GM18507 (cell line): ENCODE results near the gene CACNA1F.
A peak's percentile ranks its signal among the peaks of the same experiment; 100 is the strongest.
"Not testable (repeated sequence)": the region's sequence is repeated elsewhere in the genome, so short reads cannot be mapped to it uniquely, and the experiment has no call there.

Source experiments
- DNase-seq: peaks from one replicate; pipeline ENCODE4 v3.0.0; 2011; ENCODE audit warnings: low read depth; ENCODE audit not compliant: insufficient read length; ENCODE audit errors: extremely low spot score
- FAIRE-seq: peaks from 2 replicates; lab custom pipeline; 2011; peaks lifted over from hg19 to GRCh38; lab: Jason Lieb, UNC

The CACNA1F gene

DNA sequence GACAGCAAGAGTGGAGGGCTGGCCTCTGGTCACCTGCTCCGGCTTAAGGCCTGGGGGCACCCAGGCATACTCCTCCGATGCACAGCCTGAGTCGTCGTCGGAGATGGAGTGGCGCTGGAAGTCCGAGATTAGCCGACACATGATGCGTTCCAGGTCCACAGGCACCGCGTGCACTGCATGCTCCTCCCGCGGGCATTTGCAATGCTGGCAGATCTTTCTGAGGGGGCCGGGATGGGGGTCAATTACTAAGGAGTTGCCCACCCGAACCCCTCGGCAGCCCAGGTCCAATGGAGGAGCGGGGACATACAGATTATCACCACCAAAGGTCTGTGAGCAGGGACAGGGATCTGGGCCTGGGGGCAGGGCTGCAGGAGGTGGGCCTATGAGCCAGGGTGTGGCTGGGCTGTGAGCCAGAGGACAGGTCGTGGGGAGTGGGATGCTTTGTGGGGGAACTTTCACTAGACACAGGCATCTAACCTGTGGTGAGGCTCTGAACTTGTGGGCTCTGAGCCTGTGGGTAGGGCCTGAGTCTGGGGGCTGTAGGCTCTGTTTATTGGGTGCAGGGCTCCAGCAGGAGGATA is 49.3 kb downstream of the CACNA1F start:
- FAIRE-seq, result no peak

DNA sequence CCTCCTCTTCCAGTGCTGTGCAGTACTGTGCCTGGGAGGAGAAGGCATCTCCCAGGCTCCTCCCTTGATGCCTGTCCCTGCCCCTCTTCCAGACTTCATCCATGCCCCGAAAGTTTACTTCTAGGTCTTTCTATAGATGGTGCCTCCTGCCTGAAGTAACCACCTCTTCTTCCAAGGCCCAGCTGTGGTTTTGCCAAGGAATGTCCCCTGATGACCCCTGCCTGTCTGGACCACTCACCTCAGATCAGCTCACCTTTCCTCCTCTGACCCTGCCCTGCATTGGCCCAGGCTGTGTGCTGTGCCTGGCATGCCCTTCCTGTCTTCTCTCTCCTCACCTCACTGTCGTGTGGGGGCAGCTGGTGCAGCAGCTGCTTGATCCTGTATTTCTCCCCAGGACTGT is 53.8 kb downstream of the CACNA1F start:
- FAIRE-seq (no peak), DNase-seq (no peak)

More for the DNA sequence above, 49.3 kb downstream of the CACNA1F start:
- no peak for DNase-seq

DNA sequence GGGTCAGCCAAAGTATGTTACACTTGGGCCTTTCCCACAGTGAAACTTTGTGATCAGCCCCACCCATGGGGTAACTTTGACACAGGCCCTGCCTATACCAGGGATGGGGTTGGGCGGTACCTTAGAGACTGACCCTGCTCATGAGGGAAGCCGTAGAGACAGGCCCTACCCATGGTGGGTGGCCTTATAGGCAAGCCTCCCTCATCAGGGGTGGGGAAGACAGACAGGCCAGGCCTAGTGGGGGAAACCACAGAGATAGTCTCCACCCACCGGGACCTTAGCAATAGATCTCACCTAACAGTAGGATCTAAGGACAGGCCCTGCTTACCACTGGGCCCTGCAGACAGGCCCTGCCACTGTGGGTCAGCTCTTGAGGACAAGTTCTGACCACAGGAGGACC is 54.6 kb downstream of the CACNA1F start:
- FAIRE-seq (no peak), DNase-seq (no peak)

DNA sequence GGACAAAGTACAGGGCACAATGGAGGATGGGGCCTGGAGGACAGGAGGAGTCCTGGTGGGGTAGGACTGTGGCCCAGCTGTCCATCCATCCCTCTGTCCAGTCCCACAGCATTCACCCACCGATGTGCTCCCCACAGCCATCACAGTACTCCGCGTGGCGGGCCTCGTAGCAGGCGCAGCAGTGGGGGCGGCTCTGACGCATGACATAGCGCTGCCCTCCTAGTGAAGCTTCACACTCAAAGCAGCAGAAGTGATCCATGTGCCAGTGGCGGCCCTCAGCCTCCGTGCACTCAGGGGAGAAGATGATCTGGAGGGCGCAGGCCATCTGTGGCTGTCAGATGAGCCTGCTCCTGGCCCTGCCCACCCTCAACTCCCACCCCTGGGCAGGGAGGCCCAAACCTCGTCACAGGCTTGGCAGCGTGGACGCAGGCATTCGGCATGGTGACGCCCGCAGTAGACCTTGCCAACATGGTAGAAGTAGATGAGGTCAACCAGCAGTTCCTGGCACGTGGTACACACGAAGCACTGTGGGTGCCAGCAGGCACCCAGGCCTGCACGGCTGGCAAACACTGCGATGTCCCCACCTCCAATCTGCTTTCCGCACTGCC is 55.2 kb downstream of the CACNA1F start:
- no peak for DNase-seq
- FAIRE-seq, result no peak

DNA sequence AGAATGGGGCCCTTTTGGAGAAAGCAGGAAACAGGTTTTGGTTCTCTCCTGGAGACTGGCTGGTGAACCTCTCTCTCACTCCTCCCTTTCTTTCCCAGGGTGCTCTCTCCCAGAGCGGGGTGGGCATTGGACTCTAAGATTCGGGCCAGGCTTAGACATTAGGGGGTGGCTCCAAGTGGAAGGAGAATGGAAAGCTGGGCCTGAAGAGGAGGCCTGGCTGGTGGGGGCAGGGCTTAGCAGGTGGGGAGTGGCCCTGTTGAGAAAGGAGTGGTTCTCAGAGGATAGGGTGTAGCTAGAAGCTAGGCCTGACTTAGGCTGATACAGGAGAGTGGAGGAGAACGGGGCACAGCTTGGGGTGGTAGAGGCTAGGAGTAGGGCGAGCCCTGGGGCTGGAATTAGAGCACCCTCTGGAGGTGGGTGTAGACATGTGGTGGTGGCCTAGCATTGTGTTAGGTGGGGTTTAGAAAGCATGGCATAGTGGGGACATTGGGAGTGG is 55.8 kb downstream of the CACNA1F start:
- FAIRE-seq, result no peak
- no peak for DNase-seq

- FAIRE-seq (no peak), DNase-seq (no peak)
Measured at GRCh38 chrX:49176421-49177326, 56.5 kb downstream of the CACNA1F start.

DNA sequence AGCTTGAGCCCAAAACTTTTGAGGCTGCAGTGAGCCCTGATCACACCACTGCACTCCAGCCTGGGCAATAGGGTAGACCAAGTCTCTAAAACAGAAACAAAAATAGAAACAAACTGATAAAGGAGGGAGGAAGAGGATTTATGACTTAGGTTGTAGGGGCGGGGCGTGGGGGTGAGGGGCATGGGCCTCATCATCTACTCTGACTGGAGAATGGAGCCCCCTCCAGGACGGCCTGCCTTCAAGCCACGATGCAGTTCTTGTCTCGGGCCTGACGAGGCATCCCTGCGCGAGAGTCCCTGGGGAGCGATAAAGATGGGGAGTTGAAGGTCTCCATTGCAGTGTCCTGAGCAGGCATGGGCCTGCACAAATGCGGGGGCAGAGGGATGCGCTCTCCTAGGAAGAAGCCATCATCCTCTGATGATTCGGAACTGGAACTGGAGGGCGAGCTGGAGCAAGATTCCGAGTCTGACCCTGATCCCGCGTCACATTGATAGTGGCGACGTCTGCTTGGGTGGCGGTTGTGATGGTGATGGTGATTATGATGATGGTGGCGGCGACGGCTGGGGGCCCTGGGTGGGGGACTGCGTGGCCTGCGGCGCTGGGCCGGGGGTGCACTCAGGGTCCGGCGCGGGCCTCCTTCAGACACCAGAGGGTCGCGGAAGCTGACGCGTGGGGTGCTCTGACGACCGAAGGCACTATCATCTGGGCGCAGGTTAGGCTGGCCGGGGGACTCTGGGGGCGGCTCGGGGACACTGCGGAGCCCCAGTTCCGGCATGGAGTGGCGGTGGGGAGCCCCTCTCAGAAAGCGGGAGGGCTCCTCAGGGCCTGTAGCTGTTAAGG is 57.5 kb downstream of the CACNA1F start:
- FAIRE-seq, result no peak
- DNase-seq, result no peak

DNA sequence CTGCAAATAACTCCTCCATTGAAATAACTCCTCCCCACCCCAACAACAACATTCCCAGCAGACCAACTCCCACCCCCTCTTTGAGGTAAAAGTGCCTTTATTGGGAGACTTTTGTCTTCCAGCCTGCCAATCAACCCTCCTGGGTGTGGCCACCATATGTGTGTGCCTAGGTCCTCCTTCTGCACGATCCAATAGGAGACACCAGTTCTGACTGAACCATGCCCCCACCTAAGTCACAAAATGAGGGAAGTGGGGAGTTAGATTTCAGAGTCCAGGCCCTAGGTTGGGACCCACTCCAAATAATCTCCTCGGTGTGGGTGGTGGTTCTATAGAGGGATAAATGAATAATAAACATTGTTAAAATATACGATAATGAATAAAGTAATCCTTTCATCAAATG is 58.4 kb downstream of the CACNA1F start:
- FAIRE-seq, result no peak
- DNase-seq, result no peak

GRCh38 chrX:49173544-49173943 is 59.6 kb downstream of the CACNA1F start:
- peak; percentile 38 for FAIRE-seq
- DNase-seq, result not testable (repeated sequence)

DNA sequence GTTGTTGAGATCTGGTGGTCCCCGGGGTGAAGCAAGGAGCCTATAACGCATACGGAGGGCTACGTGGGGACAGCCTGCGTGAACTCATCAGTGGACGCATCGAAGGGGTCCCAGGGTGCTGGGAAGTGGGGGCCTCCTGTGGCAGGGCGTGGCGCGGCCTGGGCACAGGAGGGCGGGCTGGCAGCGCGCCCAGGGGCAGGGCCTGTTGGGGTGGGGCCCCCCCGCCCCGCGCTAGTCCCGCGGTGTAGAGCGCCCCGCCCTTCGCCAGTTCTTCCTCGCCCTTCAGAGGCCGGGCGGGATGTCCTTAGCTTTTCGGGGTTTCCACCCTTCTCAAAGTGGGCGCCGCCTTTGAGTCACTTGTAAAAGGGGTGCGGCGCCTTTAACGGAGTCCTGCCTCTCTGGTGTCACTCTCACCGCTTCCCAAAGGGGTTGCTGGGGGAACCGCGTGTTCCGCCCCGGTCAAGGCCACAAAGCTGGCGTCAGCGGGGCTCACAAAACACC is 60.8 kb downstream of the CACNA1F start:
- FAIRE-seq, result peak; percentile 97
- DNase-seq, result no peak

- DNase-seq (no peak), FAIRE-seq (peak; percentile 93)
Measured at GRCh38 chrX:49171752-49172279, 61.3 kb downstream of the CACNA1F start, which contains the start of gene PLP2. Gene PLP2, plus strand, starts transcription at chrX:49171898. Its CDS starts 103 bp downstream, at chrX:49172001.

GRCh38 chrX:49167740-49168108 is 65.4 kb downstream of the CACNA1F start:
- FAIRE-seq, result no peak
- DNase-seq, result no peak

DNA sequence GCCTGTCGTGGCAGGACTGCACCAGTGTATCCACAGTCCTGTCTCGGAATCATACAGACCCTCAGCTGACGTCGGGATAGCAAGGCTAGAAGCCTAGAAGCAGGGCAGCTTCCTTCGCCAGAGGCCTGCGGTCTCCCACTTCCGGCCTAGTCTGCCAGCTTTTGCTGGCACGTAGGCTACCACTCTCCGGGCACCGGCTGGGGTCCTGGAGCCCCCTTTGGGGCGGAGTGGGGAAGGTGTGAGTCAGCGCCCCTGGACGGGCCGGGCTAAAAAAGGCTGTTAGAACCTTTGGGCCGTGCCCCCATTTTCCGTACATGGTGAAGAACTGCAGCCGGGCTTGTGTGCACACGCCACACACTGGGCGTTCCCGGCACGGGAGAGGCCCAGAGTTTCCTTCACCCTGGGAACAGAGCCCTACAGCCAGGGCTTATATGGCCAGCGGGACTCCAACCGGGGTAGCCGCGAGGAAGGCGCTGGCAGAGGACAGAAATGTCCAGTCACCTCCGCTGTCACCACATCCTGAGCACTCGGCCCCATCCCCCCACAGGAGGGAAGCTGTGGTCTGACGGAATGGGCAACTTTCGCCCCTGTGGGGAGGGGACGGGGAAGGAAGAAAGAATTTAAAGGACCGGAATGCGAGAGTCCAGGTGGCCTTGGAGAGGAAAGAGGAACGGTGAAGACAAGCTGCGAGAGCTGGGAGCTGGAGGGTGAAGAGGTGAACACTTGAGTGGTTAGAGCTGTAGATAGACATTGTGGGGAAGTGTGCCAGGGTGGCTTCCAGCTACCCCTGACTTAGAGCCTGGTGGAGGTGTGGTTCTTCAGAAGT is 66.0 kb downstream of the CACNA1F start:
- DNase-seq (no peak), FAIRE-seq (peak; percentile 91)

DNA sequence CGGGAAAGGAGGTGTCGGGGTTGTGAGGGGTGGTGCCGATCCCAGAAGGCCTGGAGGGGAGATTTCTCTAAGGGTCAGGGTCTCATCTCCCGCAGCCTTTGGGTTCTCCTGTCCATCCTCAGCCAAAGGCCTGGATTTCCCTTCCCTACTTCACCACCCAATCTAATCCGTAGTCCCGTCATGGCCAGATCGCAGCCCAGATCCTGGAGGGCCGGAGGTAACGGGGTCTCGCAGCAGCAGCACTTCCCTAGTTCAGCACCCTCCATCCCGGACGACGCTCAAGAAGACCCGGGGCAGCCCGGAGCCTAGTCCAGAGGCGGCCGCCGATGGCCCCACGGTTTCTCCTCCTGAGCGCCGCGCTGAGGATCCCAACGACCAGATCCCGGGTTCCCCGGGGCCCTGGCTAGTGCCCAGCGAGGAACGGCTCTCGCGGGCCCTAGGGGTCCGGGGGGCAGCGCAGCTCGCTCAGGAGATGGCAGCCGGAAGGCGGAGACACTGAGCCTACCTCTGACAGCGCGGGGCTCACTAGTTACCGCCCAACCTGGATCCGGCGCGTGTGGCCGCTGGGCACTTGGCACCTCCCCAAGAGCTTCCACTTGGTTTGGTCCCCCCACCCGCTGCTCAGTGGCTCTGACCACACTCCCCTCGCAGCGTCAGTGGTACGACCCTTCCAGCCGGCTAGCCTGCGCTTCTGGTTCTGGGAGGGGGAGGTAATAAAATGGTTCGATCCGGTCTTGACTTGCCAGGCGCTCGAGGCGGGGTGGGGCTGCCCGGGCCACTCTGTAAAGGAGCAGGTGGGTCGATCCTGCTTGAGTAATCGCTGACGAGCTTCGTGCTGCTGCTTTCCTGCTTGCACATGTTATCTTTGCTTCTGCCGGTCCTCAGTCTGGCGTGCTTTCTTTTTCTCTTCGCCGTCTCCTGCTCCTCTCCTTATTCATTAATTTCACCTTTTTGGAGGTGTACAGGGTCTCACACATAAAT is 66.9 kb downstream of the CACNA1F start:
- FAIRE-seq (no peak), DNase-seq (no peak)

DNA sequence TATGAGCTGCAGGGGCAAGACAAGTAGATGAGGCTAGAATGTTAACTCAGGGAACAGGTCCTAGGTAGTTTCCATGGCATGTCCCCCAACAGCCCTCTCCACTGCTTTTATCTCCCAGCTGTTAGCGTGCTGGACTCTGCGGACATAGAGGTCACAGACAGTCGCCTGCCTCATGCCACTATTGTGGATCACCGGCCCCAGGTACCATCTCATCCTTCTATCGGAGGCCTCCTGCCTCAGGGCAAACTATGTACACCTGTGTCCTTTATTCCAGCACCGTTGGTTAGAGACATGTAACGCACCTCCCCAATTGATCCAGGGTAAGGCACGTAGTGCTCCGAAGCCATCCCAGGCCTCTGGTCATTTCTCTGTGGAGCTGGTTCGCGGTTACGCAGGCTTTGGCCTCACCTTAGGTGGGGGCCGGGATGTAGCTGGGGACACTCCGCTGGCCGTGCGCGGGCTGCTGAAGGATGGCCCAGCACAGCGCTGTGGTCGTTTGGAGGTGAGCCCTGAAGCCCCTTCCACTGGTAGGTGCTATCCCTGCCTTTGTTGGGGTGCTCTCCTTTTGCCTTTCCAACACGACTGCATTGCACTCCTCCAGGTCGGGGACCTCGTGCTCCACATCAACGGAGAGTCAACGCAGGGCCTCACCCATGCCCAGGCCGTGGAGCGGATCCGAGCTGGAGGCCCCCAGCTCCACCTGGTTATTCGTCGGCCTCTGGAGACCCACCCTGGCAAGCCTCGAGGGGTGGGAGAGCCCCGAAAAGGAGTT is 68.4 kb downstream of the CACNA1F start:
- DNase-seq (no peak), FAIRE-seq (no peak)

GRCh38 chrX:49163555-49164419 is 69.4 kb downstream of the CACNA1F start:
- DNase-seq (no peak), FAIRE-seq (peak; percentile 90)
